Retina (tissue), 1 donor: ENCODE data around the gene RARRES2.
A peak's percentile ranks its signal among the peaks of the same experiment; 100 is the strongest.

Experiments
- DNase-seq: peaks from one replicate; pipeline ENCODE4 v3.0.0-alpha.2; 2016

Gene RARRES2

GRCh38 chr7:150375662-150376521 is 34.5 kb upstream of the RARRES2 start:
- DNase-seq: no peak

DNA sequence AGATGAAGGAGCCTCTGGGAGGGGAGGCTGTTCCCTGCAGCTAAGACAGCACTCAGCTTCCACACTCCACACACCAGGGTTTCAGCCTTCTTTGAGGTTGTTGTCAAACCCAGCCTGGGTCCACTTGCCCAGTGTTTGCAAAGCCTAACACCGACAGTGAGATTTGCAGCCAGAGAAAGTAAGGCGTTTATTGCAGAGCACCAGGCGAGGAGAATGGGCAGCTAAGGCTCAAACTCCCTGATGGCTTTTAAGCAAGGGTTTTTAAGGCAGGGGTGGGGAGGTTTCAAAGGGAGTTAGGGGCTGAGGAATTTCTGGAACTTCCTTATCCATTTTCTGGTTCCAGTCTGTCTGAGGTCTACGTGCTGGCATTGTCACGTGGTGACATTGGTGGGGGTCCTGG is 33.0 kb upstream of the RARRES2 start:
- DNase-seq: no peak

DNA sequence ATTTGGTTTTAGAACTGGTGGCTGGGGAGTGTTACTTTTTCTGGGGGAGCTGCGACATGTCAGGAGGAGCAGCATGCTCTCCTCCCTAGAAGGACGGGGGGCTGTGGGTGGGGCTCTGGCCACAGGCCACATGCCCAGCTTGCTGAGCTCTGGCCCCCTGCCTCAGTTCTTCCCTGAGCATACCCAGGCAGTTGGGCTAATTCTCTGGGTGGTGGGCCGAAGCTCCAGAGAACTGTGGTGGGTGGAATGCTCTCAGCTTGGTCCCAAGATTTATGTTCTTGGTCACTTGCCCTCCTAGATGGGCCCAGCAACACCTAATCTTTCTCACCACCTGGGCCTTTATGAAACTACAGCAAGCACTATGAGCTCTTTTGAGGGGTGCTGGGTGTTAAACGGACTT is 32.6 kb upstream of the RARRES2 start:
- no peak for DNase-seq

GRCh38 chr7:150373049-150373801 is 31.8 kb upstream of the RARRES2 start:
- DNase-seq: no peak

DNA sequence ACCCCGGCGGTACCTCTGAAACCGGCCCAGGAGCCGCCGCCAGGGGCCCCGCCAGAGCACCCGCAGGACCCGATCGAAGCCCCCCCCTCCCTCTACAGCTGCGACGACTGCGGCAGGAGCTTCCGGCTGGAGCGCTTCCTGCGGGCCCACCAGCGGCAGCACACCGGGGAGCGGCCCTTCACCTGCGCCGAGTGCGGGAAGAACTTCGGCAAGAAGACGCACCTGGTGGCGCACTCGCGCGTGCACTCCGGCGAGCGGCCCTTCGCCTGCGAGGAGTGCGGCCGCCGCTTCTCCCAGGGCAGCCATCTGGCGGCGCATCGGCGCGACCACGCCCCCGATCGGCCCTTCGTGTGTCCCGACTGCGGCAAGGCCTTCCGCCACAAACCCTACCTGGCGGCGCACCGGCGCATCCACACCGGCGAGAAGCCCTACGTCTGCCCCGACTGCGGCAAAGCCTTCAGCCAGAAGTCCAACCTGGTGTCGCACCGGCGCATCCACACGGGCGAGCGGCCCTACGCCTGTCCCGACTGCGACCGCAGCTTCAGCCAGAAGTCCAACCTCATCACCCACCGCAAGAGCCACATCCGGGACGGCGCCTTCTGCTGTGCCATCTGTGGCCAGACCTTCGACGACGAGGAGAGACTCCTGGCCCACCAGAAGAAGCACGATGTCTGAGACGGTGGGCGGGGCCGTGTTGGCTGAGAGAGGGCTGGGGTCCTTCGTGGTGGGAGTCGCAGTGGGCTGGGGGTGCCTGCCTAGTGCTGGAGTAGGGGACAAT is 31.0 kb upstream of the RARRES2 start:
- no peak for DNase-seq

GRCh38 chr7:150371996-150372270 is 30.5 kb upstream of the RARRES2 start:
- DNase-seq: no peak

DNA sequence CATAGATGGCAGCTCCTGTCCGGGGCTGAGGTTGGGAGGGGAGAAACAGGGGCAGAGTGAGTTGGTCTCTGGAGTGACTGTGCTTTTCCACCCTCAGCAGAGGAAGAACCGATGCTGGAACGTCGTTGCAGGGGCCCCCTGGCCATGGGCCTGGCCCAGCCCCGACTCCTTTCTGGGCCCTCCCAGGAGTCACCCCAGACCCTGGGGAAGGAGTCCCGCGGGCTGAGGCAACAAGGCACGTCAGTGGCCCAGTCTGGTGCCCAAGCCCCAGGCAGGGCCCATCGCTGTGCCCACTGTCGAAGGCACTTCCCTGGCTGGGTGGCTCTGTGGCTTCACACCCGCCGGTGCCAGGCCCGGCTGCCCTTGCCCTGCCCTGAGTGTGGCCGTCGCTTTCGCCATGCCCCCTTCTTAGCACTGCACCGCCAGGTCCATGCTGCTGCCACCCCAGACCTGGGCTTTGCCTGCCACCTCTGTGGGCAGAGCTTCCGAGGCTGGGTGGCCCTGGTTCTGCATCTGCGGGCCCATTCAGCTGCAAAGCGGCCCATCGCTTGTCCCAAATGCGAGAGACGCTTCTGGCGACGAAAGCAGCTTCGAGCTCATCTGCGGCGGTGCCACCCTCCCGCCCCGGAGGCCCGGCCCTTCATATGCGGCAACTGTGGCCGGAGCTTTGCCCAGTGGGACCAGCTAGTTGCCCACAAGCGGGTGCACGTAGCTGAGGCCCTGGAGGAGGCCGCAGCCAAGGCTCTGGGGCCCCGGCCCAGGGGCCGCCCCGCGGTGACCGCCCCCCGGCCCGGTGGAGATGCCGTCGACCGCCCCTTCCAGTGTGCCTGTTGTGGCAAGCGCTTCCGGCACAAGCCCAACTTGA is 29.9 kb upstream of the RARRES2 start:
- DNase-seq: no peak

DNA sequence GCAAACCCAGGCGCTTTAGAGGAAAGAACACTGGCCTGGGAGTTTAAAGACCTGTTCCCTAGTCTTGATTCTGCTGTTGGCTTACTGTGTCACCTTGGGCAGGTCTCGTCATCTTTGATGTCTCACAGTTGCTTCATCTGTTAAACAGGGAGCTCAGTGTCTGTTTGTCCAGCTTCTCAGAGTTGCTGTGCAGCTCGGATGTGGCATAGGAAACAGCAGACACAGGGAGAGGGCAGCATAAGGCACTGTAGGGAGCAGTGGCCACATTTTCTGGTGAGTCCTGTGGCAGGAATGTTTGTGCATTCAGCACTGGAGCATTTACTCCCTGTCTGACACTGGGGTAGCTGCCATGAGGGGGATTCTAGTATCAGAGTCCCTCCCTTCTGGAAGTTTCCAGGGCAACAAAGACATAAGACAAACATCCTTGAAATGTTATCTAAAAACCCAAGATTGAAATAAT is 29.2 kb upstream of the RARRES2 start:
- DNase-seq: no peak

DNA sequence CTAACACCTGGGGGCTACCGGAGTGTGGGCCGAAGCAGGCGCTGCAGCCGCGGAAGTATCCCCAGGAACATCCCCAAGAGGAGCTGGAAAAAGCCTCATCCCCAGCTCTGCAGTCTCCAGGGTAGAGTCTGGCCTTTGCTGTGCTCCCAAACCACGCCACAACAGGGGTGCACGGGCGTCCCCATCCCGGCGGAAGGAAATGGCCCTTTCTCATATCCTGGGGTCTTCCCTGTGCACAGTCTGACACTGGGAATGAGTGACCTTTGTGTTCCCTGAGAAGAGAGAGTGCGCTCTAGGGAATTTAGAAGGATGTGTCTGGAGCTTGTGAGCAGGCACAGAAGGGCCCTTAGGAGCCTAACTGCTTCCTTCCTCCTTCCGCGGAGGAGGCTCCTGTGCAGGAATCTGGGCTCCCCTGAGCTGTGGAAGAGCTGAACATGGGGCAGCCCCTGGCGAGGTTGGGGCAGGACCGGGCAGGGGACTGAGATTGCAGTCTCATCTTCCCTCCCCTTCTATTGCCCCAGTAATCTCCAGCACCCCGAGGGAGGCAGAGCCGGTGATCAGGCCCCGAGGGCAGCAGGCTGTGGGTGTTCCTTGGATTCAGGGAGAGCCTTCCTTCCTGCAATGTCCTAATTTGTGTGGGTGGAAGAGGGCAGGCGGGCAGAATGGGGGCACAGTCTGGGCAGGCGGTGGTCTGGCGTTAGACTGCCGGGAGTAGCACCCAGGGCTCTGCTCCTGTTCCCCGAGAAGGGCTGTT is 28.5 kb upstream of the RARRES2 start:
- no peak for DNase-seq

GRCh38 chr7:150368884-150369747 is 27.7 kb upstream of the RARRES2 start:
- DNase-seq: peak; percentile 88

- DNase-seq: peak; percentile 95
Measured at GRCh38 chr7:150368096-150368883, 26.9 kb upstream of the RARRES2 start, which contains the start of gene REPIN1. REPIN1 (plus strand) TSS chr7:150368822; CDS start chr7:150369712, 890 bp downstream.

DNA sequence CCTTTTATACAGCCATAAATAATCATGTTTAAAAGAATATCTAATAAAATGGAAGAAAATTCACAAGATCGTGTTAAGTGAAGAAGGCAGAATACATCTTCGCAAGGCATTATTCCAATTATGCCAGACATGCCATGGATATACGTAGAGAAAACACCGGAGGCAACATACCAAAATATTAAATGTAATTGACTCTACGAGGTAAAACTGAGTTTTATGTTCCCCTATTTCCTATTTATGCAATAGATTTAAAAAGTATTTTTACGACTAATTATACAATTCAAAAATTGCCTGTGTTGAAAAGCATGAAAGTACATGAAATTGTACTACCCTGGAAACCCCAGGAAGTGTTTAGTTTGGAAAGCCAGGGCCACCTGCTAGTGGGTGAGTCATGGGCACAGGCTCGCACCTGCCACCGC is 26.3 kb upstream of the RARRES2 start:
- no peak for DNase-seq

- no peak for DNase-seq
Measured at GRCh38 chr7:150365673-150366398, 24.4 kb upstream of the RARRES2 start.

DNA sequence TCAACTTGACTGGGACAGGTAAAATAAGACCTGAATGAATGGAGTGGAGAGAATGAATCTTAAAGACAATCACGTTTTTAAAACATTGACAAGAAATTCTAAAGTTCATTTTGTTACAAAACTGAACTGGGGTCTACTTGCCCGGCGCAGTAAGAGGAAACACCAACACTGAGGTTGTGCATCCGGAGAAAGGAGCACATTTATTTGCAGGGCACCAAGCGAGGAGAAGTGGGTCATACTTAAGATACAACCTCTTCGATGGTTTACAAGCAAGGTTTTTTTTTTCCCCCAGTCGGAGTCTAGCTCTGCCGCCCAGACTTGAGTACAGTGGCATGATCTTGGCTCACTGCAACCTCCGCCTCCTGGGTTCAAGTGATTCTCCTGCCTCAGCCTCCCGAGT is 23.8 kb upstream of the RARRES2 start:
- DNase-seq: no peak

GRCh38 chr7:150363872-150364271 is 22.4 kb upstream of the RARRES2 start:
- no peak for DNase-seq

GRCh38 chr7:150363370-150363769 is 21.9 kb upstream of the RARRES2 start:
- no peak for DNase-seq

DNA sequence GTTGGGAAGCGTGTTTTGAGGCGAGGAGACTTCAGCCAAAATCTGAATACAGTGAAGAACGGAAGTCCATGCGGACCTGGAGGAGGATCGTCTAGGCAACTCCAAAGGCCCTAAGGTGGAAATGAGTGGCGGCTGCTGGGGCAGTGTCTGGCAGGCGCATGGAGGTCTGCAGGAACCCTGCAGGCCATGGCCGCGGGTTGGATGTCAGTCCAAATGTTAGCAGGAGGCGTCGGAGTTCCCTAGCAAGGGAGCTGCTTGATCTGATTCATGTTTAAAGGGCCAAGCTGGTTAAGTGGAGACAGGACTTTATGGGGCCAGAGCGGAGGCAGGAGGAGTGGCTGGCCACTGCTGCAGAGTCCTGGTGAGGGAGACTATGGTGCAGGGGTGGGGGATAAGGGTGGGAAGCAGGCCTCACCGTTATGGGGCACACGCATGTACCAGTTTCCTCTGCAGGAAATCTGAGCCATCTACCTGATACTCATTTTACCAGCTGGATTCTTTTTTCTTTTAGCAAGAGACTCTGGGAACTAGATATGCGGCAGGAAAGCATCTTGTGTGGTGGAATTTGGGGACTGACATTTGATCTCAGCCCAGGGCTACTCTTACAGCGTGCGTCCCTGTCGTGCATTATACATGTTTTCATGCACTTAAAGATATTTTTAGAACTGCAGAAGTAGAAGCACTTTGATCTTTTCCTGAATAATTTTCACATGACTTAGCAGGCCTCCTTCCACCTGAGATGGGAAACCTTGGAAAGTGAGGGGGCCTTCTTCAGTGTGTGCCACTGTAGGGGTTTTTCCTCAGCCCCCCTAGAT is 20.6 kb upstream of the RARRES2 start:
- no peak for DNase-seq

- peak; percentile 55 for DNase-seq
Measured at GRCh38 chr7:150361402-150361801, 20.0 kb upstream of the RARRES2 start.
